GM12878 (cell line): Measurements from ENCODE around the gene SLC6A11. TPM values are rescaled to one million over a fixed set of nuclear protein-coding genes. Genes with fewer than 3 reads are reported as not detected.

Source experiments
- ATAC-seq: fragments of 200-7000 bp; cut with Tn5 transposase; 3 replicates; pipeline ENCODE4 v1.9.1; 2020; ENCODE audit warnings: mild to moderate bottlenecking, moderate library complexity
- BruUV-seq: library from RNA; stranded (reverse); fragments of 400-500 nt; replicated peaks from 2 replicates; lab custom pipeline; 2021; lab: Mats Ljungman, UMichigan
- CTCF ChIA-PET: fragments of 300-600 bp; sonication (Branson Sonifier 250); formaldehyde crosslinking; extraction: SDS; loops from one replicate; lab custom pipeline; 2021; ENCODE audit warnings: inconsistent platforms; lab: Yijun Ruan, JAX
- POLR2A ChIA-PET: fragments of 350-600 bp; formaldehyde crosslinking; extraction: SDS; loops from one replicate; lab custom pipeline; 2021; ENCODE audit warnings: inconsistent platforms; lab: Charles Lee
- RAD21 ChIA-PET: fragments of 300-600 bp; sonication (Branson Sonifier 250); formaldehyde crosslinking; loops from one replicate; lab custom pipeline; 2023; ENCODE audit warnings: antibody characterized with exemption; ENCODE audit not compliant: unreplicated experiment; lab: Charles Lee
- SMC1A ChIA-PET: fragments of 300-600 bp; sonication (Branson Sonifier 250); formaldehyde crosslinking; loops from one replicate; lab custom pipeline; 2023; ENCODE audit not compliant: unreplicated experiment, uncharacterized antibody; lab: Charles Lee
- DNase-seq: peaks from one replicate; pipeline ENCODE4 v3.0.0-alpha.2; 2011; ENCODE audit warnings: low read depth, low spot score
- FAIRE-seq: peaks from 3 replicates; lab custom pipeline; 2011; peaks lifted over from hg19 to GRCh38; lab: Jason Lieb, UNC
- H2AFZ ChIP-seq: 2 replicates; pipeline ENCODE4 v1.6.0; 2011; ENCODE audit warnings: low read depth, low read length, control low read depth; ENCODE audit not compliant: control insufficient read depth
- H3K27ac ChIP-seq: 2 replicates; pipeline ENCODE4 v1.5.1; 2011; ENCODE audit warnings: control low read depth; ENCODE audit not compliant: control insufficient read depth, insufficient read depth
- H3K27me3 ChIP-seq, 2 experiments: replicated peaks in 1 of 2; 2 replicates each; pipeline versions ENCODE4 v1.6.0 to v1.6.1; 2011; ENCODE audit warnings: low read length in 1 of 2; ENCODE audit not compliant: control insufficient read depth in 2 of 2, insufficient read depth in 2 of 2
- H3K36me3 ChIP-seq, 2 experiments: 2 replicates each; pipeline ENCODE4 v1.5.1; 2011; ENCODE audit warnings: low read length in 1 of 2; ENCODE audit not compliant: control insufficient read depth in 2 of 2, insufficient read depth in 2 of 2
- H3K4me1 ChIP-seq: 2 replicates; pipeline ENCODE4 v1.6.1; 2011; ENCODE audit warnings: mild to moderate bottlenecking, low read length, moderate library complexity, mixed read lengths; ENCODE audit not compliant: control insufficient read depth, insufficient read depth
- H3K4me2 ChIP-seq: 2 replicates; pipeline ENCODE4 v1.6.0; 2011; ENCODE audit warnings: control low read depth; ENCODE audit not compliant: control insufficient read depth, insufficient read depth
- H3K4me3 ChIP-seq: fragments of 200-600 bp; sonication (generic); 2 replicates; pipeline ENCODE4 v1.5.1; 2016
- H3K79me2 ChIP-seq: 2 replicates; pipeline ENCODE4 v1.6.0; 2011; ENCODE audit warnings: low read length; ENCODE audit not compliant: control insufficient read depth, insufficient read depth
- H3K9ac ChIP-seq: 2 replicates; pipeline ENCODE4 v1.8.0; 2011; ENCODE audit warnings: low read length, control low read depth, mixed read lengths; ENCODE audit not compliant: control insufficient read depth, insufficient read depth
- H3K9me3 ChIP-seq: replicated peaks from 3 replicates; pipeline ENCODE4 v1.5.1; 2011; ENCODE audit warnings: mild to moderate bottlenecking, low read length; ENCODE audit not compliant: control insufficient read depth, insufficient read depth
- H4K20me1 ChIP-seq: 2 replicates; pipeline ENCODE4 v1.6.0; 2011; ENCODE audit not compliant: control insufficient read depth, insufficient read depth
- BCLAF1 ChIP-seq: fragments of 450-650 bp; IDR thresholded peaks from 2 replicates; pipeline ENCODE4 v1.6.1; 2017; ENCODE audit warnings: antibody characterized with exemption, mild to moderate bottlenecking, moderate library complexity
- BHLHE40 ChIP-seq, 2 experiments: fragments of 450-650 bp in 1 of 2; IDR thresholded peaks; 2 replicates each; pipeline ENCODE4 v1.6.1; 2011 to 2017; ENCODE audit warnings: low read depth in 2 of 2, borderline replicate concordance in 1 of 2, improper control_type of control experiment in 1 of 2, low read length in 1 of 2, mild to moderate bottlenecking in 1 of 2
- CHD2 ChIP-seq: IDR thresholded peaks from 2 replicates; pipeline ENCODE4 v1.6.1; 2011; ENCODE audit warnings: low read depth, low read length, improper control_type of control experiment, borderline replicate concordance
- EED ChIP-seq: sonication (generic); IDR thresholded peaks from 2 replicates; pipeline ENCODE4 v1.6.1; 2016; ENCODE audit warnings: antibody characterized with exemption, low read depth
- HCFC1 ChIP-seq: fragments of 150-350 bp; IDR thresholded peaks from 2 replicates; pipeline ENCODE4 v1.6.1; 2014; ENCODE audit warnings: low read length
- HDAC6 ChIP-seq: fragments of 200-600 bp; sonication (generic); IDR thresholded peaks from one replicate; pipeline ENCODE4 v1.8.0; 2017; ENCODE audit warnings: antibody characterized with exemption; ENCODE audit not compliant: unreplicated experiment
- IRF3 ChIP-seq: fragments of 450-650 bp; IDR thresholded peaks from 2 replicates; pipeline ENCODE4 v1.6.1; 2014; ENCODE audit warnings: mild to moderate bottlenecking
- IRF4 ChIP-seq: IDR thresholded peaks from 2 replicates; pipeline ENCODE4 v1.6.1; 2011; ENCODE audit warnings: low read depth, low read length
- JUND ChIP-seq: IDR thresholded peaks from 2 replicates; pipeline ENCODE4 v1.6.1; 2012; ENCODE audit warnings: low read depth, mild to moderate bottlenecking, low read length, improper control_type of control experiment, moderate library complexity
- KLF5 ChIP-seq: fragments of 450-650 bp; IDR thresholded peaks from 2 replicates; pipeline ENCODE4 v1.6.1; 2014; ENCODE audit warnings: mild to moderate bottlenecking; ENCODE audit not compliant: partially characterized antibody
- PAX8 ChIP-seq: fragments of 450-650 bp; IDR thresholded peaks from 2 replicates; pipeline ENCODE4 v1.6.1; 2017; ENCODE audit warnings: mild to moderate bottlenecking, moderate library complexity
- POLR2A ChIP-seq: IDR thresholded peaks from 2 replicates; pipeline ENCODE4 v1.6.1; 2011; ENCODE audit warnings: low read depth, mild to moderate bottlenecking, low read length
- RAD51 ChIP-seq: fragments of 450-650 bp; IDR thresholded peaks from 2 replicates; pipeline ENCODE4 v1.6.1; 2016; ENCODE audit warnings: moderate library complexity, mild to moderate bottlenecking, inconsistent platforms
- USF2 ChIP-seq: IDR thresholded peaks from 2 replicates; pipeline ENCODE4 v1.6.1; 2011; ENCODE audit warnings: low read depth, low read length, improper control_type of control experiment, borderline replicate concordance
- ZBTB4 ChIP-seq: fragments of 450-650 bp; formaldehyde crosslinking; IDR thresholded peaks from 2 replicates; pipeline ENCODE4 v1.4.0; 2022; ENCODE audit warnings: mild to moderate bottlenecking, moderate library complexity
- ZNF217 ChIP-seq: fragments of 450-650 bp; IDR thresholded peaks from 2 replicates; pipeline ENCODE4 v1.6.1; 2017; ENCODE audit warnings: antibody characterized with exemption, mild to moderate bottlenecking
- WGBS: methylation state at CpG from one replicate; pipeline ENCODE4 v1.1.6; 2016; ENCODE audit warnings: low lambda C conversion rate; ENCODE audit not compliant: insufficient replicate concordance, insufficient coverage; ENCODE audit errors: missing lambda C conversion rate; 5-methylcytosine and 5-hydroxymethylcytosine counted together
- in situ Hi-C: fragments of 300-500 bp; cut with MboI; formaldehyde crosslinking; loops from 9 replicates; pipeline ENCODE4 v1.14.3; 2018; ENCODE audit warnings: mixed read lengths
- intact Hi-C: fragments of 100-400 bp; cut with micrococcal nuclease; formaldehyde crosslinking; loops from one replicate; pipeline ENCODE4 v1.14.2; 2022; ENCODE audit not compliant: unreplicated experiment
- polyA plus RNA-seq, 11 experiments: library from polyadenylated mRNA; depleted of rRNA in 4 of 11; unstranded in 6 of 11; stranded (reverse) in 5 of 11; fragments of >200 nt; fragmentation: Nextera tagmentation in 4 of 11; fragmentation: Illumina TruSeq in 1 of 11; extraction: Ambion mirVana in 4 of 11; extraction: Trizol in 1 of 11; gene quantifications; 1 replicate in 1 of 11; 2 replicates in 10 of 11; pipeline versions ENCODE4 v1.2.1 to v1.2.3, GENCODE V29; 2011 to 2016; ENCODE audit warnings: inconsistent platforms in 2 of 11, missing spikeins in 2 of 11, low read depth in 1 of 11
- total RNA-seq, 4 experiments: library from RNA; depleted of rRNA in 3 of 4; stranded (reverse); fragments of >200 nt in 3 of 4; fragmentation: Illumina TruSeq in 1 of 4; extraction: Trizol in 1 of 4; gene quantifications; 2 replicates each; pipeline versions ENCODE4 v1.2.1 to v1.2.3, GENCODE V29; 2013 to 2021

The SLC6A11 gene
- total and polyA plus RNA-seq, 10 of the 15 experiments (the other 5 are each of a cell fraction or from before 2014, with no cell fraction given): not detected

- Histone ChIP-seq H3K36me3 (no peaks in the 10 kb centered on the region), H3K4me1 (no peaks in the 10 kb centered on the region), H4K20me1 (no peaks in the 10 kb centered on the region), H3K9me3 (no peaks in the 10 kb centered on the region), H3K27me3 (peaks cover 0 to 1% of the 10 kb centered on the region in 2 experiments; a peak in 1 of 4 replicates), H3K9ac (no peak overlapping the region), H3K4me3 (no peak overlapping the region), H3K4me2 (no peak overlapping the region), H3K27ac (no peak overlapping the region), H2AFZ (no peak overlapping the region), H3K79me2 (no peaks in the 10 kb centered on the region)
- in situ Hi-C loops (no loop called here), intact Hi-C loops (no loop called here)
- FAIRE-seq: no peak
- TF ChIP-seq USF2: no peak
- TF ChIP-seq RAD51: no peak
- no peak for TF ChIP-seq EED
- TF ChIP-seq BHLHE40 (IDR thresholded peaks at IDR 0.05; ENCODE audit: borderline replicate concordance in 1 of 2, low read depth in 2 of 2, low read length in 1 of 2): no peak
- no peak for TF ChIP-seq POLR2A
- no peak for TF ChIP-seq IRF4
- TF ChIP-seq CHD2: no peak
- no peak for TF ChIP-seq ZBTB4 (CRISPR knock-in tag)
- no peak for TF ChIP-seq JUND
- TF ChIP-seq BCLAF1: no peak
- no peak for TF ChIP-seq HDAC6
- TF ChIP-seq KLF5: no peak
- no peak for TF ChIP-seq ZNF217
- no peak for TF ChIP-seq HCFC1
- TF ChIP-seq IRF3: no peak
- no peak for TF ChIP-seq PAX8
- ChIA-PET POLR2A (no interaction called here), SMC1A (no interaction called here), CTCF (no interaction called here), RAD21 (no interaction called here)
- no peak for ATAC-seq
- DNase-seq: no peak
- no TSS peak for BruUV-seq
- WGBS: 30% methylated on average over 16 of the region's 16 CpGs
These were observed 110.9 kb downstream of the SLC6A11 start for GRCh38 chr3:10926811-10927521.
